Tibial nerve (tissue), 4 donors: ENCODE measurements around the gene IPP. TPM values are rescaled to one million over a fixed set of nuclear protein-coding genes. Genes with fewer than 3 reads are reported as not detected.

ENCODE experiments used
- DNase-seq, 2 donors: peaks; one replicate each; pipeline ENCODE4 v3.0.0-alpha.2; 2019; ENCODE audit warnings: low spot score in 2 of 2
- H3K27ac ChIP-seq, 4 donors: fragments of 200-600 bp; sonication (generic) in 3 of 4; one replicate each; pipeline ENCODE4 v1.5.1; 2017 to 2019; ENCODE audit warnings: mild to moderate bottlenecking in 1 of 4
- H3K27me3 ChIP-seq, 2 donors: fragments of 200-600 bp; sonication (generic) in 1 of 2; one replicate each; pipeline versions ENCODE4 v1.5.1 to v1.6.0; 2017 to 2019
- H3K36me3 ChIP-seq, 3 donors: fragments of 200-600 bp; sonication (generic); one replicate each; pipeline ENCODE4 v1.5.1; 2018 to 2019
- H3K4me1 ChIP-seq, 4 donors: fragments of 200-600 bp; sonication (generic) in 3 of 4; one replicate each; pipeline ENCODE4 v1.5.1; 2017 to 2019
- H3K4me3 ChIP-seq, 4 donors: fragments of 200-600 bp; sonication (generic) in 3 of 4; one replicate each; pipeline ENCODE4 v1.5.1; 2017 to 2019; ENCODE audit warnings: mild to moderate bottlenecking in 1 of 4, moderate library complexity in 1 of 4
- H3K9me3 ChIP-seq, 4 donors: fragments of 200-600 bp; sonication (generic) in 3 of 4; one replicate each; pipeline ENCODE4 v1.5.1; 2017 to 2019
- CTCF ChIP-seq, 5 experiments: fragments of 200-600 bp in 3 of 5; fragments of 450-650 bp in 2 of 5; sonication (generic) in 3 of 5; IDR thresholded peaks; one replicate each; pipeline ENCODE4 v1.5.1; 2016 to 2019; ENCODE audit warnings: antibody characterized with exemption in 5 of 5, mild to moderate bottlenecking in 3 of 5, moderate library complexity in 2 of 5
- EP300 ChIP-seq, 2 donors: sonication (generic); formaldehyde crosslinking; IDR thresholded peaks; one replicate each; pipeline ENCODE4 v1.6.1; 2017; ENCODE audit warnings: antibody characterized with exemption in 2 of 2, mild to moderate bottlenecking in 1 of 2
- POLR2A ChIP-seq, 2 donors: fragments of 450-650 bp; IDR thresholded peaks; one replicate each; pipeline ENCODE4 v1.6.1; 2017; ENCODE audit warnings: antibody characterized with exemption in 2 of 2, mild to moderate bottlenecking in 2 of 2, moderate library complexity in 2 of 2
- WGBS, 2 donors: methylation state at CpG; one replicate each; pipeline ENCODE4 v1.1.5; 2018; 5-methylcytosine and 5-hydroxymethylcytosine counted together
- total RNA-seq, 4 donors: library from RNA; depleted of rRNA; stranded (reverse); fragments of >200 nt; gene quantifications; one replicate each; pipeline ENCODE4 v1.1.0, GENCODE V29; 2016

Gene IPP
- total RNA-seq, 4 donors from 2014 or later = 8.4 to 15.3 (median 13.9) TPM

GRCh38 chr1:45769261-45769932 is 18.9 kb upstream of the IPP start:
- Histone ChIP-seq H3K27ac (no peak overlapping the region), H3K4me3 (no peak overlapping the region), H3K36me3 (no peaks in the 10 kb centered on the region), H3K4me1 (no peaks in the 10 kb centered on the region), H3K27me3 (no peaks in the 10 kb centered on the region), H3K9me3 (no peaks in the 10 kb centered on the region)
- TF ChIP-seq EP300 (IDR thresholded peaks at IDR 0.05) = no peak
- no peak for TF ChIP-seq CTCF (IDR thresholded peaks at IDR 0.05)
- no peak for TF ChIP-seq POLR2A (IDR thresholded peaks at IDR 0.05)
- DNase-seq = no peak
- 35 to 51% methylated on average over 4 of the region's 4 CpGs for WGBS, 2 donors

GRCh38 chr1:45767035-45767434 is 16.6 kb upstream of the IPP start:
- H3K36me3 ChIP-seq = no peaks in the 10 kb centered on the region
- H3K27ac ChIP-seq = peak overlapping the region in 1 of 4 donors; percentile 36
- no peak overlapping the region for H3K4me3 ChIP-seq
- 50 to 66% methylated on average over 6 of the region's 6 CpGs for WGBS, 2 donors
- peak in 1 of 2 donors; percentile 6 for DNase-seq
- H3K9me3 ChIP-seq = no peaks in the 10 kb centered on the region
- no peaks in the 10 kb centered on the region for H3K4me1 ChIP-seq
- no peak for TF ChIP-seq POLR2A (IDR thresholded peaks at IDR 0.05)
- no peaks in the 10 kb centered on the region for H3K27me3 ChIP-seq

DNA sequence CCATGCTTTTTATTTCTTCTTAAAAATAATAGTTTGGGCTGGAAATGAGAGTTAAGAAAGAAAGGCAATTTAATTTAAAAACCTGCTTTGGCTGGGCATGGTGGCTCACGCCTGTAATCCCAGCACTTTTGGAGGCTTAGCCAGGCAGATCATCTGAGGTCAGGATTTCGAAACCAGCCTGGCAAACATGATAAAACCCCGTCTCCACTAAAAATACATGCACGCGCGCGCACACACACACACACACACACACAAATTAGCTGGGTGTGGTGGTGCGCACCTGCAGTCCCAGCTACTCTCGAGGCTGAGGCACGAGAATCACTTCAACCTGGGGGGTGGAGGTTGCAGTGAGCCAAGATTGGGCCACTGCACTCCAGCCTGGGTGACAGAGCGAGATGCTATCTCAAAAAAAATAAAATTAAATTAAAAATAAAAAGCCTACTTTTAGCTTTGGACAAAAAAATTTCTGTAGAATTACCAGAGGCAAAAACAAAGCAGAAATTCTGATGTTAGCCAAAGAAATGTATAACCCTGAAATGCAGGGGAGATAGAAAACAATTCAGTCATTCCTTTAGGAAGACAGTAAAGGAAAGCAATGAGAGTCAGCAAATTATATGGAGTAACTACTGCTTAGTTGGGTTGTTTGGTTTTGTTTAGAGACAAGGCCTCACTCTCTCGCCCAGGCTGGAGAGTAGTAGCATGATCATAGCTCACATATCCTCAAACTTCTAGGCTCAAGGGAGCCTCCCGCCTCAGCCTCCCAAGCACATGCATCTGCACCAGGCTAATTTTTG is 15.7 kb upstream of the IPP start:
- Histone ChIP-seq H3K4me1 (no peaks in the 10 kb centered on the region), H3K4me3 (no peak overlapping the region), H3K9me3 (no peaks in the 10 kb centered on the region), H3K27ac (no peak overlapping the region), H3K36me3 (no peaks in the 10 kb centered on the region), H3K27me3 (no peaks in the 10 kb centered on the region)
- 78 to 83% methylated on average over 13 of the region's 13 CpGs for WGBS, 2 donors
- TF ChIP-seq POLR2A (IDR thresholded peaks at IDR 0.05) (no peak), EP300 (IDR thresholded peaks at IDR 0.05) (peak in 1 of 2 donors; percentile 31)
- peak; percentile 20 to 30 for DNase-seq

DNA sequence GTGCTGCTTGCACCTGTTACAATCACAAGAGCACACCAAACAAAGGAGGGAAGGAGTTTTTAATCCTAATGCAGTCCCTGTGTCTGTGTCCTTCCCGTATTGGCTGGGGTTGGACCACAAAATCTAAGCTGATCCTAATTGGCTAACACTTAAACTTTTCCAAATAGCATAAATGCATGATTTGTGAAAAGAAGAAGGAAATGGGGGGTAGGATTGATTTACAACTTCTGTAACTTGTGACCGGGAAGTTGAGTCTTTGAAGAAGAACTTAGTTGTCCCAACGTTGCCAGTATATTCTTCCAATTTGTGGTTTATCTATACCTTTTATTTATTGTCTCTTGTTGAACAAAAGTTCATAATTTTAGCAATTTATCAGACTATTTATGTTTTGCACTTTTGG is 11.8 kb upstream of the IPP start:
- TF ChIP-seq POLR2A (IDR thresholded peaks at IDR 0.05) (no peak), EP300 (IDR thresholded peaks at IDR 0.05) (no peak), CTCF (IDR thresholded peaks at IDR 0.05) (no peak)
- no peaks in the 10 kb centered on the region for H3K36me3 ChIP-seq
- no peak for DNase-seq
- no peaks in the 10 kb centered on the region for H3K9me3 ChIP-seq
- H3K4me1 ChIP-seq = no peaks in the 10 kb centered on the region
- H3K27ac ChIP-seq = no peak overlapping the region
- H3K4me3 ChIP-seq = no peak overlapping the region
- no peaks in the 10 kb centered on the region for H3K27me3 ChIP-seq
- WGBS, 2 donors = 55 to 56% methylated on average over 3 of the region's 3 CpGs

GRCh38 chr1:45755697-45756096 is 5.2 kb upstream of the IPP start:
- Histone ChIP-seq H3K4me1 (peaks cover 0 to 12% (median 6%) of the 10 kb centered on the region in 4 donors), H3K27me3 (no peaks in the 10 kb centered on the region), H3K4me3 (no peak overlapping the region), H3K27ac (no peak overlapping the region), H3K9me3 (peaks cover 0 to 5% (median 0%) of the 10 kb centered on the region in 4 donors), H3K36me3 (no peaks in the 10 kb centered on the region)
- WGBS, 2 donors = 81 to 92% methylated on average over 5 of the region's 5 CpGs
- DNase-seq = no peak
- TF ChIP-seq EP300 (IDR thresholded peaks at IDR 0.05) = no peak
- TF ChIP-seq CTCF (IDR thresholded peaks at IDR 0.05) = no peak
- no peak for TF ChIP-seq POLR2A (IDR thresholded peaks at IDR 0.05)
